ENCODE data around the gene NFIB. TPM values are rescaled to one million over a fixed set of nuclear protein-coding genes. Genes with fewer than 3 reads are reported as not detected.

Gene NFIB
- total RNA-seq, 4 donors from 2014 or later: 24.0 to 40.9 (median 30.6) TPM

DNA sequence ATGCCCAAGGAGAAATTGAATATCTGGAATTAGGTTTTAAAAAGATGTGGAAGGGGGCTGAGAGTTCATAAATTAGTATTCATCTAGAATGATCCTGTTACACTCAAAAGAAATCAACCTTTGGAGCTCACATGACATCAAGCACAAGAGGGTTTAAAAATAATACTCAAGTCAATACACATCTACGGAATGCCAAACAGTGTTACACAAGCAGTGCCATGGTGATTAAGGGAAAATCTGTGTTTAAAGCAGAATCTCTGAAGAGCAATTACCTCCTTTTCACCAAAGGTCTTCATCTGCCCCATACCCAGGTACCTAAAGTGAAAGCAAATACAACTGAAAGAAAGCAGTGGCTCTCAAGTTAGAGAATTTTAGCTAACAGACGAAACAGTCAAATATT lies 261.6 kb downstream of the NFIB start:
- Histone ChIP-seq H3K27me3 (no peaks in the 10 kb centered on the region), H3K9me3 (peaks cover 0 to 5% (median 0%) of the 10 kb centered on the region in 3 donors), H3K4me1 (peaks cover 0 to 10% of the 10 kb centered on the region in 2 donors), H3K4me3 (no peak overlapping the region), H3K27ac (no peak overlapping the region), H3K36me3 (no peaks in the 10 kb centered on the region)
- intact Hi-C loops (cut with DNase I; ENCODE audit: low total_unique reads): no loop called here
- TF ChIP-seq, protein P1, sequence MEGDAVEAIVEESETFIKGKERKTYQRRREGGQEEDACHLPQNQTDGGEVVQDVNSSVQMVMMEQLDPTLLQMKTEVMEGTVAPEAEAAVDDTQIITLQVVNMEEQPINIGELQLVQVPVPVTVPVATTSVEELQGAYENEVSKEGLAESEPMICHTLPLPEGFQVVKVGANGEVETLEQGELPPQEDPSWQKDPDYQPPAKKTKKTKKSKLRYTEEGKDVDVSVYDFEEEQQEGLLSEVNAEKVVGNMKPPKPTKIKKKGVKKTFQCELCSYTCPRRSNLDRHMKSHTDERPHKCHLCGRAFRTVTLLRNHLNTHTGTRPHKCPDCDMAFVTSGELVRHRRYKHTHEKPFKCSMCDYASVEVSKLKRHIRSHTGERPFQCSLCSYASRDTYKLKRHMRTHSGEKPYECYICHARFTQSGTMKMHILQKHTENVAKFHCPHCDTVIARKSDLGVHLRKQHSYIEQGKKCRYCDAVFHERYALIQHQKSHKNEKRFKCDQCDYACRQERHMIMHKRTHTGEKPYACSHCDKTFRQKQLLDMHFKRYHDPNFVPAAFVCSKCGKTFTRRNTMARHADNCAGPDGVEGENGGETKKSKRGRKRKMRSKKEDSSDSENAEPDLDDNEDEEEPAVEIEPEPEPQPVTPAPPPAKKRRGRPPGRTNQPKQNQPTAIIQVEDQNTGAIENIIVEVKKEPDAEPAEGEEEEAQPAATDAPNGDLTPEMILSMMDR (IDR thresholded peaks at IDR 0.05 in 4 of 5, conservative IDR thresholded peaks at IDR 0.05 in 1 of 5): no peak
- no peak for TF ChIP-seq POLR2A (IDR thresholded peaks at IDR 0.05)
- in situ Hi-C loops (cut with MboI; ENCODE audit: low sequenced_read_pairs in 4 of 4): no loop called here
- ATAC-seq: no peak
- DNase-seq: no peak

DNA sequence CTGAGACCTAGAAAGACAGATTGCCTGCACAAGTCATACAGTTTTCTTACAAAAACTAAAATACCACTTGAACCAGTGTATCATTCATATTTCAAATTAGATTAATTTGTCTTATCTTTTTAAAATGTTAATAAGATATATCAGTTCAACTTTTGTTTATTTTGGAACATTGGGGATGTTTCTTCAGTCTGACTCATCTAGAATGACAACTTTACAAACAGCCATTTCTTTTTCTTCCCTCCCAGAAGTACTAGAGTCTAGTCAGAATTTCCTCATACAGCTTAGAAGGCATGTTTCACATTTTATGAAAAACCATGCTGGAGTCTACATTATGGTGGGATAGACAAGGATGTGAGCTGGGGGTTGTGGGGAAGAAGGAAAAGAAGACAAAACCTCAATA lies 262.5 kb downstream of the NFIB start:
- in situ Hi-C loops (cut with MboI; ENCODE audit: low sequenced_read_pairs in 4 of 4) (no loop called here), intact Hi-C loops (cut with DNase I; ENCODE audit: low total_unique reads) (no loop called here)
- Histone ChIP-seq H3K27ac (no peak overlapping the region), H3K27me3 (no peaks in the 10 kb centered on the region), H3K9me3 (peaks cover 0 to 5% (median 0%) of the 10 kb centered on the region in 3 donors), H3K4me1 (peaks cover 0 to 3% of the 10 kb centered on the region in 2 donors), H3K36me3 (no peaks in the 10 kb centered on the region), H3K4me3 (no peak overlapping the region)
- no peak for DNase-seq
- no peak for ATAC-seq
- no peak for TF ChIP-seq POLR2A (IDR thresholded peaks at IDR 0.05)
- TF ChIP-seq, protein P1 (IDR thresholded peaks at IDR 0.05 in 4 of 5, conservative IDR thresholded peaks at IDR 0.05 in 1 of 5): no peak

DNA sequence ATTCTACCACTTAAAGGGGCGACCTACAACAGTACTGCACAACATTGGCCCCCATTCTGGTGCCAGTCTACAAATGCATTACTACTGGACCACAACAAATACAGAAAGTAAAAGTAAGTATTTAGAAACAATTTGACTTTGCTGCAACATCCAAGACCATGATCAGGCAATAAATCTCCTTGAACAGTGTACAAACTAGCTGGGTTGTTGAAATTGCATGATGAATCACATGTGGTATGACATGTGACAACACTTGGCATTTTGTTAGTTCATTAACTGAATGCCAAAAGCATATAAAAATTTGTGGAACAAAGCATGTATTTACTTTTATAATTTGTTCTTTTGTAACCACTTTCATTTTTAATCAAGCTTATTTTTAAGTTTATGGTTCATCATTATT lies 270.5 kb downstream of the NFIB start:
- intact Hi-C loops (cut with DNase I; ENCODE audit: low total_unique reads): no loop called here
- no peaks in the 10 kb centered on the region for H3K27me3 ChIP-seq
- no peaks in the 10 kb centered on the region for H3K9me3 ChIP-seq
- no peak overlapping the region for H3K27ac ChIP-seq
- H3K36me3 ChIP-seq: no peaks in the 10 kb centered on the region
- peak in 1 of 2 donors; percentile 46 for ATAC-seq
- H3K4me3 ChIP-seq: no peak overlapping the region
- TF ChIP-seq POLR2A (IDR thresholded peaks at IDR 0.05): no peak
- TF ChIP-seq, protein P1 (IDR thresholded peaks at IDR 0.05 in 4 of 5, conservative IDR thresholded peaks at IDR 0.05 in 1 of 5): no peak
- H3K4me1 ChIP-seq: no peaks in the 10 kb centered on the region
- in situ Hi-C loops (cut with MboI; ENCODE audit: low sequenced_read_pairs in 4 of 4): no loop called here
- no peak for DNase-seq

DNA sequence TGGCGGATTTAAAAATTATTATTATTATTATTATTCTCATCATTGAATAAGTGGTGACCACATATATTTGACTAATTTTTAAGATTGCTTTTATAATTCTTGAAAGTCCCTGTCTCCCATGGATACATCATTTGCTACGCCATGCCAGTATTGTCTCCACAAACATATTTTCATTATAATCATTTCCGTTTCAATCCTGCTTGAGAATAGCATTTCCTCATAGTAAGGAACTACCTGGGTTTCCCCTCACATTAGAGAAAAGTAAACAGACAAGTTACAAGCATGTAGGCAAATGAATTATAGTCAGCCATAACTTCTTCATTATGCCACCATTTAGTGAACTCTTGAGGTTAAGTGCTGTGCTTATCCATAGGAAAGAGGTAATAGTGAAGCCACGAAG lies 276.6 kb downstream of the NFIB start:
- ATAC-seq (no peak), DNase-seq (no peak)
- TF ChIP-seq POLR2A (IDR thresholded peaks at IDR 0.05): no peak
- TF ChIP-seq, protein P1 (IDR thresholded peaks at IDR 0.05 in 4 of 5, conservative IDR thresholded peaks at IDR 0.05 in 1 of 5): no peak
- intact Hi-C loops (cut with DNase I; ENCODE audit: low total_unique reads): no loop called here
- Histone ChIP-seq H3K9me3 (no peaks in the 10 kb centered on the region), H3K27ac (no peak overlapping the region), H3K27me3 (no peaks in the 10 kb centered on the region), H3K4me3 (no peak overlapping the region), H3K4me1 (peaks cover 0 to 5% of the 10 kb centered on the region in 2 donors), H3K36me3 (no peaks in the 10 kb centered on the region)
- in situ Hi-C loops (cut with MboI; ENCODE audit: low sequenced_read_pairs in 4 of 4): no loop called here

DNA sequence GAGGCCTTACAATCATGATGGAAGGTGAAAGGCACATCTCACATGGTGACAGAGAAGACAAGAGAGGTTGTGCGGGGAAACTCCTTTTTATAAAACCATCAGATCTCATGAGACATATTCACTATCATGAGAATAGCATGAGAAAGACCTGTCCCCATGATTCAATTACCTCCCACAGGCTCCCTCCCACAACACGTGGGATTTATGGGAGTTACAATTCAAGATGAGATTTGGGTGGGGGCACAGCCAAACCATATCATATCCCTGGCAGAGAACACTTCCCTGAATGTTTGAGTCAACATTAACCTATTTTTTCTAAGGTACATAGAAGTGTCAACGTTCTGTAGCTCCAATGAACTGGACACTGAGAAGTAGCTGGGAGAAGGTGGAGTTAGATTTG lies 280.9 kb downstream of the NFIB start:
- Histone ChIP-seq H3K27me3 (no peaks in the 10 kb centered on the region), H3K9me3 (no peaks in the 10 kb centered on the region), H3K4me3 (no peak overlapping the region), H3K4me1 (peaks cover 31 to 44% of the 10 kb centered on the region in 2 donors), H3K27ac (no peak overlapping the region), H3K36me3 (no peaks in the 10 kb centered on the region)
- no peak for ATAC-seq
- no peak for DNase-seq
- intact Hi-C loops (cut with DNase I; ENCODE audit: low total_unique reads): loop anchor here (5.0 kb wide), 1 partner anchor 326 kb away; no protein-coding TSS in a partner anchor
- no peak for TF ChIP-seq POLR2A (IDR thresholded peaks at IDR 0.05)
- TF ChIP-seq, protein P1 (IDR thresholded peaks at IDR 0.05 in 4 of 5, conservative IDR thresholded peaks at IDR 0.05 in 1 of 5): no peak
- in situ Hi-C loops (cut with MboI; ENCODE audit: low sequenced_read_pairs in 4 of 4): no loop called here
